Retinal pigment epithelial cell (primary cell): Measurements from ENCODE around the gene C6.

Experiments used
- DNase-seq: peaks from one replicate; pipeline ENCODE4 v3.0.0-alpha.2; 2010; ENCODE audit warnings: low read depth
- H3K4me3 ChIP-seq: 2 replicates; pipeline ENCODE4 v1.5.1; 2011; ENCODE audit warnings: mild to moderate bottlenecking, low read length, control low read depth, moderate library complexity
- CTCF ChIP-seq: conservative IDR thresholded peaks from 2 replicates; pipeline ENCODE4 v1.5.1; 2011; ENCODE audit warnings: low read depth, low read length, control low read depth, inconsistent platforms

Gene C6

GRCh38 chr5:41213340-41213739 is at the start of gene C6:
C6 (minus strand) TSS chr5:41213532; CDS start chr5:41203230, 10,302 bp downstream.
- no peak for DNase-seq
- no peak within 1 kb of the TSS for H3K4me3 ChIP-seq
- no peak for TF ChIP-seq CTCF

- no peak for DNase-seq
- no peak for TF ChIP-seq CTCF
- no peak overlapping the region for H3K4me3 ChIP-seq
Measured at GRCh38 chr5:41256400-41256799, 43.1 kb upstream of the C6 start.

- no peak for TF ChIP-seq CTCF
Measured at GRCh38 chr5:41253109-41253508, 39.8 kb upstream of the C6 start.

GRCh38 chr5:41252036-41252435 is 38.7 kb upstream of the C6 start:
- H3K4me3 ChIP-seq, result no peak overlapping the region
- no peak for TF ChIP-seq CTCF
- DNase-seq, result no peak

More at GRCh38 chr5:41253109-41253508, 39.8 kb upstream of the C6 start:
- no peak for DNase-seq
- H3K4me3 ChIP-seq, result no peak overlapping the region

GRCh38 chr5:41250351-41250987 is 37.1 kb upstream of the C6 start:
- no peak for DNase-seq
- no peak overlapping the region for H3K4me3 ChIP-seq
- no peak for TF ChIP-seq CTCF

GRCh38 chr5:41247135-41247534 is 33.8 kb upstream of the C6 start:
- H3K4me3 ChIP-seq, result no peak overlapping the region
- no peak for TF ChIP-seq CTCF
- DNase-seq, result no peak

GRCh38 chr5:41246376-41246775 is 33.0 kb upstream of the C6 start:
- no peak for TF ChIP-seq CTCF
- no peak overlapping the region for H3K4me3 ChIP-seq
- DNase-seq, result peak; percentile 21
